DMS53 treated with DMSO at 0.1 percent for 48 hours (cell line): ENCODE results near the gene KRTAP5-6.

Experiments
- DNase-seq: peaks from one replicate; lab custom pipeline; 2025; ENCODE audit not compliant: unreplicated experiment; lab: John Stamatoyannopoulos, UW

Gene KRTAP5-6

GRCh38 chr11:1701091-1701807, 4.3 kb downstream of the KRTAP5-6 start:
- DNase-seq = no peak

GRCh38 chr11:1702506-1702905, 5.5 kb downstream of the KRTAP5-6 start:
- no peak for DNase-seq

- DNase-seq = no peak
Observed at GRCh38 chr11:1703146-1703545, 6.2 kb downstream of the KRTAP5-6 start.

GRCh38 chr11:1705126-1706052, 8.4 kb downstream of the KRTAP5-6 start:
- DNase-seq = no peak

GRCh38 chr11:1706634-1707400, 9.8 kb downstream of the KRTAP5-6 start:
- DNase-seq = no peak

GRCh38 chr11:1707751-1708150, 10.8 kb downstream of the KRTAP5-6 start:
- DNase-seq = no peak

- DNase-seq = no peak
Observed at GRCh38 chr11:1708716-1709115, 11.7 kb downstream of the KRTAP5-6 start.

- DNase-seq = no peak
Observed at GRCh38 chr11:1714908-1715885, 18.2 kb downstream of the KRTAP5-6 start.

- DNase-seq = no peak
Observed at GRCh38 chr11:1717745-1718144, 20.8 kb downstream of the KRTAP5-6 start.

- no peak for DNase-seq
Observed at GRCh38 chr11:1718326-1718725, 21.3 kb downstream of the KRTAP5-6 start.

- DNase-seq = no peak
Observed at GRCh38 chr11:1719781-1720180, 22.8 kb downstream of the KRTAP5-6 start.

- DNase-seq = no peak
Observed at GRCh38 chr11:1727096-1727690, 30.2 kb downstream of the KRTAP5-6 start.

- DNase-seq = no peak
Observed at GRCh38 chr11:1727861-1728260, 30.9 kb downstream of the KRTAP5-6 start.

- no peak for DNase-seq
Observed at GRCh38 chr11:1728301-1728700, 31.3 kb downstream of the KRTAP5-6 start.

- DNase-seq = no peak
Observed at GRCh38 chr11:1728931-1729691, 32.1 kb downstream of the KRTAP5-6 start.

- no peak for DNase-seq
Observed at GRCh38 chr11:1729692-1730011, 32.7 kb downstream of the KRTAP5-6 start.

- no peak for DNase-seq
Observed at GRCh38 chr11:1730059-1730629, 33.1 kb downstream of the KRTAP5-6 start.

GRCh38 chr11:1731451-1732059, 34.6 kb downstream of the KRTAP5-6 start:
- no peak for DNase-seq
